ENCODE data around the gene CCSER1.
"Not testable (repeated sequence)": the region's sequence is repeated elsewhere in the genome, so short reads cannot be mapped to it uniquely, and the experiment has no call there.

The CCSER1 gene

GRCh38 chr4:91448668-91449330 lies 1321.6 kb downstream of the CCSER1 start:
- no peak for DNase-seq

GRCh38 chr4:91454111-91454510 lies 1326.9 kb downstream of the CCSER1 start:
- DNase-seq = no peak

DNA sequence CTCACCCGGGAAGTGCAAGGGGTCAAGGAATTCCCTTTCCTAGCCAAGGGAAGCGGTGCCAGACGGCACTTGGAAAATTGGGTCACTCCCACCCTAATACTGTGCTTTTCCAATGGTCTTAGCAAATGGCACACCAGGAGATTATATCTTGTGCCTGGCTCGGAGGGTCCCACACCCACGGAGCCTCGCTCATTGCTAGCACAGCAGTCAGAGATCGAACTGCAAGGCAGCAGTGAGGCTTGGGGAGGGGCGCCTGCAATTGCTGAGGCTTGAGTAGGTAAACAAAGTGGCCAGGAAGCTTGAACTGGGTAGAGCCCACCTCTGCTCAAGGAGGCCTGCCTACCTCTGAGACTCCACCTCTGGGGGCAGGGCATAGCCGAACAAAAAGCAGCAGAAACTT lies 1335.4 kb downstream of the CCSER1 start:
- not testable (repeated sequence) for DNase-seq

- DNase-seq = no peak
Observed at GRCh38 chr4:91470671-91471070, 1343.5 kb downstream of the CCSER1 start.

DNA sequence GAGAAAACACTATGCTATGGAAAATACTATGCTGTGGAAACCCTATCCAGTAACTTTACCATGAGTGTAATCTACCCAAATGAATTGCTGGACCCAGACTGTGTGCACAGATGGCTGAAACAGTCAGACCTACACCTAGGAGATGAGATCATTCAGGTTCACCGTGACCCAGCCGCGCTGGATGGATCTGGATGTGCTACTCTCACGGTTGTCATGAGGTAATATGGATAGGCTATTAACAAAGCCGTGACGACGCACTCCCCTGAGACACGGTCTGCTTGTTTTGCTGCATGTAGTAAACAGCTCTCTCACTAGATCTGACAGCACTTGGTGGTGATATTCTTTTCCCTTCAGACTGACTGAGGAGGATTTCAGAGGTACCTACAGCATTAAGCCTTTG lies 1344.1 kb downstream of the CCSER1 start:
- DNase-seq = no peak

- no peak for DNase-seq
Observed at GRCh38 chr4:91472046-91472445, 1344.9 kb downstream of the CCSER1 start.

GRCh38 chr4:91485415-91485814 lies 1358.2 kb downstream of the CCSER1 start:
- DNase-seq = no peak

DNA sequence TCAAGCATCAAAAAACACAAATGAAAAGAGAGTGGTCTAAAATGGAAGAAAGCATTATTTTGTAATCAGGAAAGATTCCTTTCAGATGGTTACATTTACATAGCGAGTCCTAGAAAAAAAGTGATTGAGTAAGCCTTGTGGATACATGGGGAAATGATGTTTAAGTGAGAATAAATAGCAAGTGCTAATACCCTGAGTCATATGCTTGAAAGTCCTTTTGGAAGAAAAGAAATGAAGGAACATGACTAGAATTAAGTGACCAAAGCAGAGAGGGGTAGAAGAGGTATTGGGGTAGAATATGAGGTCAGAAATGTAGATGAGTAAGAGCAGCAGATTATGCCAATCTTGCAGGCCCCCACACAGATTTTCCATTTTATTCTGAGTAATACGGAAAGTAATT lies 1361.8 kb downstream of the CCSER1 start:
- DNase-seq = no peak

DNA sequence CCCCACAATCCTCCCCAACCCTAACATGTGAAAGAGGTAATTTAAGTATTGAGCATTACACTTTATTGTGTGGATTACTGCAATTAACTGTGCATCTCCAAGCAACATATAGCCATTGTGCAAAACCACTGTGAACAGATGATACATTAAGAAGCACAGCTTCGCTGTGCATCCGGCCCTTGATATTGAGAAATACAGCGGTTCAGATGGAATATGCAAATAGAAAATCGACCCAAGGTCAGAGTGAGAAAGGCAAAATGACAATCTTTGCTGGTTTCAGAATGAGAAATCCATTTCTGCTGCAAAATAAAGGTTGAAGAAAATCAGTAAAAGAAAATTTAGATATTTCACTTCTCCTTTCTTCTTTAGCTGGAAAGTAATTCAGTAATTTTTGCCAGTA lies 1370.7 kb downstream of the CCSER1 start:
- no peak for DNase-seq

DNA sequence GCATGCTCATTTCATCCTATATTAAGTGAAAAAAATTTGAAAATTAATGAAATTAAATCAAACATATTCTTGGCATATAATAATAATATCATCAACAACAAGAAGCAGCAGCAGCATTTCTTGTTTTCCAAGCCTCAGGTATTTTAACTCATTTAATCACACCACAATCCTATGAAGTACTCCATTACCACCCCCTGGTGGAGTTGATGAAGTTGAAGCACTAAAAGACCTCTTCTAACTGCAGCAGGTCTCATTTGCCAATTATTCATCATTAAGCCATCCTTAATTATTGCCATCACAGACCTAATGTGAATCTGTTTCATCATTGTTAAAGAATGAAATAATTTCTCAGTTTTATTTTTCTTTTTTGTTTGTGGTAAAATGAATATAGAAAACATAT lies 1375.2 kb downstream of the CCSER1 start:
- no peak for DNase-seq

DNA sequence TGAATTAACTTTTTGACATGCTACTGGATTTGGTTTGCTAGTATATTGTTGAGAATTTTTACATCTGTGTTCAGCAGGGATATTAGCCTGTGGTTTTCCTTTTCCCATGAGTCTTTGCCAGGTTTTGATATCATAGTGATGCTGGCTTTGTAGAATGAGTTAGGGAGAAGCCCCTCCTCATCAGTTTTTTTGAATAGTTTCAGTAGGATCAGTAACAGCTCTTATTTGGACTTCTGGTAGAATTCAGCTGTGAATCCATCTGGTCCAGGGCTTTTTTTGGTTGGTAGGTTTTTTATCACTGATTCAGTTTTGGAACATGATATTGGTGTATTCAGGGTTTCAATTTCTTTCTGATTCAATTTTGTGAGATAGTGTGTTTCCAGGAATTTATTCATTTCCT lies 1386.1 kb downstream of the CCSER1 start:
- DNase-seq = no peak

- DNase-seq = no peak
Observed at GRCh38 chr4:91519155-91519554, 1392.0 kb downstream of the CCSER1 start.

DNA sequence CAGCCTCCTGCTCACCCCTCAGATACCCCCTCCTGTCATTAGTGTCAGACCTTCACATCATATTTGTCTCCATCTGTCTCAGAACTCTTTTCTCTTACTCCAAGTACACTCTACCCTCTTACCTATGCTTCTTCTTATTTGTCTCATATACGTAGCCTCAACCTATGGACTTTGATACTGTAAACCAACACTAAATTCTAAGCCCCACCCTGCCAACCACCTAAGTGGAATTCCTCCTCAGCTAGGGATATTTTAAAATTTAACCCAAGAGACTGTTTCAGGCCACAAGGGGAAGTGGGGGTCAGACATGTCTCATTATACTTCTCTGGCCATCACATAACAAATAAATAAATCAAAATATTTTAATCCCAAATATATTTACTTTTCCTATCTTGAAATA lies 1398.4 kb downstream of the CCSER1 start:
- DNase-seq = no peak

GRCh38 chr4:91527056-91527455 lies 1399.9 kb downstream of the CCSER1 start:
- no peak for DNase-seq

DNA sequence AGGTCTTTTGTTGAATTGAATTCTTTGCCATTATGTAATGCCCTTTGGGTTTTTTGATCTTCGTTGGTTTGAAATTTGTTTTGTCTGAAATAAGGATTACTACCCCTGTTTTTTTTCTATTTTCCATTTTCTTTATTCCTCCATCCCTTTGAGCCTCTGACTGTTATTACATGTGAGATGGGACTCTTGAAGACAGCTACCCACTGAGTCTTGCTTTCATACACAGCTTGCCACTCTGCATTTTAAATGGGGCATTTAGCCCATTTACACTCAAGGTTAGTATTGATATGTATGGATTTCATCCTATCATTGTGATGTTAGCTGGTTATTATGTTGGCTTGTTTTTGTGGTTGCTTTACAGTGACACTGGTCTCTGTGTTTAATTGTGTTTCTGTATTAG lies 1440.4 kb downstream of the CCSER1 start:
- DNase-seq = no peak

DNA sequence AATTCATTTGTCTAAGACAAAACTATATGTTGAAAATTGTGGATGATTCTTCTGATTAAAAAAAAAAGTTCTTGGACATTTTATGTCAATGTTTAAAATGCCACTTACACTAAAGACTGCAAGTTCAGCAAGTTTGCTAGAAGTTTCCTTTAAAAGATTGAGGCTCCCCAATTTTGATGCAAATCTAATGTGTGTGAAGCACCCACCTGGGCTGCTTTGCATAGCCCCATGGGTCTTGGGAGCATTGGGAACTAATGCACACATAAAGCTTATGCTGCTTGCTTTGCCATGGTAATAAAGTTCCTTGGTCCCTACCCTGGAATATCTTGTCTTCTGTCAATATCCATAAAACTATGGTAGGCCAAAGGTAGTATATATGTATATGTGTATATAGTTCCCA lies 1450.7 kb downstream of the CCSER1 start:
- no peak for DNase-seq

GRCh38 chr4:91590260-91590659 lies 1463.1 kb downstream of the CCSER1 start:
- no peak for DNase-seq

DNA sequence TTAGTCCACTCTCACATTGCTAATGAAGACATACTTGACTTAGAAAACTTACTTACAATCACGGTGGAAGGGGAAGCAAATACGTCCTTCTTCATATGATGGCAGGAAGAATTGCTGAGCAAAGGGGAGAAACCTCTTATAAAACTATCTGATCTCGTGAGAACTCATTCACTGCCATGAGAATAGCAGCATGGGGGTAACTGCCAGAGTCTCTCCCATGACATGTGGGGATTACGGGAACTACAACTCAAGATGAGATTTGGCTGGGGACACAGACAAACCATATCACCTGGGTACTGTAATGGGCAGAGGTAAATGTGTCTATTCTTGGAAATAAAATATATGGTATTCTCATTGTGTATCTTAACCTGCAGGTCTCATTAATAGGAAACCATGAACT lies 1464.9 kb downstream of the CCSER1 start:
- DNase-seq = no peak

GRCh38 chr4:91596718-91597117 lies 1469.5 kb downstream of the CCSER1 start:
- no peak for DNase-seq

DNA sequence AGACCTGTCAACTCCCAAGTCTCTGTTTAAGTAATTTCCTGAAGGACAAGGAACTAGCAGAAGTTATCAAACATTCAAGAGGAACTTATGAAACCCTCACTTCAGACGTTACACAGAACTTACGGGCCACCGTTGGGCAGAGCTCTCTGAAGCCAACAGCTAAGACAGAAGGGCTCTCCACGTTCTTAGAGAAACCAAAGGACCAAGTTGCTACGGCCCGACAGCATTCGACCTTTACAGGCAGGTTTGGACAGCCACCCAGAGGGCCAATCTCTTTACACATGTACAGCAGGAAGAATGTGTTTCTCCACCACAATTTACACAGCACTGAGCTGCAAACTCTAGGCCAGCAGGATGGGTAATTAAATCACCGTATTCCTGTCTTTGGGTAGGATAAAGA lies 1471.5 kb downstream of the CCSER1 start:
- DNase-seq = no peak

GRCh38 chr4:91600301-91600700 lies 1473.1 kb downstream of the CCSER1 start:
- DNase-seq = no peak

- DNase-seq = no peak
Observed at GRCh38 chr4:91601401-91601800, 1474.2 kb downstream of the CCSER1 start.

GRCh38 chr4:91611782-91612181 lies 1484.6 kb downstream of the CCSER1 start:
- DNase-seq = no peak

- no peak for DNase-seq
Observed at GRCh38 chr4:91620952-91621351, 1493.8 kb downstream of the CCSER1 start.

GRCh38 chr4:91621446-91621845 lies 1494.3 kb downstream of the CCSER1 start:
- no peak for DNase-seq
